Activated naive CD8-positive, alpha-beta T cell treated with anti-CD3 and anti-CD28 coated beads for 36 hours (primary cell): ENCODE data around the gene RHOH. TPM values are rescaled to one million over a fixed set of nuclear protein-coding genes. Genes with fewer than 3 reads are reported as not detected.
A peak's percentile ranks its signal among the peaks of the same experiment; 100 is the strongest.
"Not testable (repeated sequence)": the region's sequence is repeated elsewhere in the genome, so short reads cannot be mapped to it uniquely, and the experiment has no call there.

Source experiments
- DNase-seq: peaks from one replicate; pipeline ENCODE4 v3.0.0; 2021
- H3K27ac Mint-ChIP-seq: one replicate; pipeline ENCODE4 v1.8.0; 2022; ENCODE audit warnings: mild to moderate bottlenecking, moderate library complexity, mixed read lengths
- H3K27me3 Mint-ChIP-seq: one replicate; pipeline ENCODE4 v1.8.0; 2022; ENCODE audit warnings: mild to moderate bottlenecking, mixed read lengths
- H3K36me3 Mint-ChIP-seq: one replicate; pipeline ENCODE4 v1.8.0; 2021; ENCODE audit warnings: mild to moderate bottlenecking, mixed read lengths
- H3K4me1 Mint-ChIP-seq: one replicate; pipeline ENCODE4 v1.8.0; 2021; ENCODE audit warnings: mixed read lengths
- H3K4me3 Mint-ChIP-seq: one replicate; pipeline ENCODE4 v1.8.0; 2022; ENCODE audit warnings: mild to moderate bottlenecking, moderate library complexity, mixed read lengths
- H3K9me3 Mint-ChIP-seq: one replicate; pipeline ENCODE4 v1.8.0; 2022; ENCODE audit warnings: mixed read lengths
- total RNA-seq, 2 experiments: library from RNA; stranded (reverse); gene quantifications; one replicate each; pipeline ENCODE4 v1.2.3, GENCODE V29; 2021

The RHOH gene
- total RNA-seq, 2 experiments from 2014 or later, result 112 to 114 TPM

GRCh38 chr4:40269133-40269532 is 72.3 kb downstream of the RHOH start:
- no peak for DNase-seq
- Mint-ChIP-seq H3K27ac (no peak overlapping the region), H3K9me3 (peaks cover 1% of the 10 kb centered on the region), H3K4me3 (no peak overlapping the region), H3K36me3 (peaks cover 5% of the 10 kb centered on the region), H3K27me3 (no peaks in the 10 kb centered on the region), H3K4me1 (peaks cover 64% of the 10 kb centered on the region)

- H3K27ac Mint-ChIP-seq, result no peak overlapping the region
- H3K4me1 Mint-ChIP-seq, result peaks cover 63% of the 10 kb centered on the region
- no peak for DNase-seq
- peaks cover 1% of the 10 kb centered on the region for H3K9me3 Mint-ChIP-seq
- H3K36me3 Mint-ChIP-seq, result peaks cover 5% of the 10 kb centered on the region
- no peak overlapping the region for H3K4me3 Mint-ChIP-seq
- no peaks in the 10 kb centered on the region for H3K27me3 Mint-ChIP-seq
Observed at GRCh38 chr4:40270609-40271008, 73.8 kb downstream of the RHOH start.

- Mint-ChIP-seq H3K4me1 (peaks cover 39% of the 10 kb centered on the region), H3K36me3 (no peaks in the 10 kb centered on the region), H3K9me3 (no peaks in the 10 kb centered on the region), H3K27me3 (no peaks in the 10 kb centered on the region), H3K27ac (peak overlapping the region; percentile 34), H3K4me3 (no peak overlapping the region)
- DNase-seq, result no peak
Observed at GRCh38 chr4:40275065-40275730, 78.4 kb downstream of the RHOH start.

- peaks cover 50% of the 10 kb centered on the region for H3K4me1 Mint-ChIP-seq
- H3K4me3 Mint-ChIP-seq, result no peak overlapping the region
- peaks cover 7% of the 10 kb centered on the region for H3K36me3 Mint-ChIP-seq
- no peaks in the 10 kb centered on the region for H3K27me3 Mint-ChIP-seq
- no peak for DNase-seq
- no peak overlapping the region for H3K27ac Mint-ChIP-seq
- H3K9me3 Mint-ChIP-seq, result peaks cover 8% of the 10 kb centered on the region
Observed at GRCh38 chr4:40276546-40276945, 79.7 kb downstream of the RHOH start.

GRCh38 chr4:40280586-40280985 is 83.8 kb downstream of the RHOH start:
- Mint-ChIP-seq H3K4me1 (peaks cover 57% of the 10 kb centered on the region), H3K4me3 (no peak overlapping the region)
- DNase-seq, result peak; percentile 62

GRCh38 chr4:40281099-40281498 is 84.3 kb downstream of the RHOH start:
- Mint-ChIP-seq H3K4me1 (peaks cover 56% of the 10 kb centered on the region), H3K36me3 (peaks cover 42% of the 10 kb centered on the region), H3K4me3 (peak overlapping the region; percentile 4)

More at GRCh38 chr4:40280586-40280985, 83.8 kb downstream of the RHOH start:
- Mint-ChIP-seq H3K9me3 (peaks cover 24% of the 10 kb centered on the region), H3K27ac (peak overlapping the region; percentile 94), H3K27me3 (no peaks in the 10 kb centered on the region), H3K36me3 (peaks cover 39% of the 10 kb centered on the region)

GRCh38 chr4:40281913-40282312 is 85.1 kb downstream of the RHOH start:
- DNase-seq, result no peak
- Mint-ChIP-seq H3K27me3 (no peaks in the 10 kb centered on the region), H3K9me3 (peaks cover 28% of the 10 kb centered on the region), H3K4me1 (peaks cover 51% of the 10 kb centered on the region), H3K4me3 (peak overlapping the region; percentile 4), H3K36me3 (peaks cover 42% of the 10 kb centered on the region), H3K27ac (peak overlapping the region; percentile 94)

More at GRCh38 chr4:40281099-40281498, 84.3 kb downstream of the RHOH start:
- H3K27me3 Mint-ChIP-seq, result no peaks in the 10 kb centered on the region
- H3K9me3 Mint-ChIP-seq, result peaks cover 26% of the 10 kb centered on the region
- DNase-seq, result no peak
- H3K27ac Mint-ChIP-seq, result peak overlapping the region; percentile 94

- H3K4me3 Mint-ChIP-seq, H3K27me3 Mint-ChIP-seq, DNase-seq: not testable (repeated sequence)
- peaks cover 42% of the 10 kb centered on the region for H3K36me3 Mint-ChIP-seq
- peaks cover 53% of the 10 kb centered on the region for H3K4me1 Mint-ChIP-seq
- peaks cover 30% of the 10 kb centered on the region for H3K9me3 Mint-ChIP-seq
- H3K27ac Mint-ChIP-seq, result peak overlapping the region; percentile 94
Observed at GRCh38 chr4:40282857-40283256, 86.0 kb downstream of the RHOH start.

GRCh38 chr4:40283413-40283812 is 86.6 kb downstream of the RHOH start:
- Mint-ChIP-seq H3K27ac (peak overlapping the region; percentile 94), H3K27me3 (no peaks in the 10 kb centered on the region), H3K4me1 (peaks cover 53% of the 10 kb centered on the region), H3K4me3 (peak overlapping the region; percentile 44), H3K9me3 (peaks cover 30% of the 10 kb centered on the region), H3K36me3 (peaks cover 42% of the 10 kb centered on the region)
- DNase-seq, result peak; percentile 50

GRCh38 chr4:40283968-40284367 is 87.1 kb downstream of the RHOH start:
- Mint-ChIP-seq H3K36me3 (peaks cover 42% of the 10 kb centered on the region), H3K9me3 (peaks cover 30% of the 10 kb centered on the region), H3K27ac (peak overlapping the region; percentile 94), H3K4me3 (peak overlapping the region; percentile 44), H3K4me1 (peaks cover 56% of the 10 kb centered on the region), H3K27me3 (no peaks in the 10 kb centered on the region)
- peak; percentile 86 for DNase-seq

GRCh38 chr4:40285692-40286091 is 88.9 kb downstream of the RHOH start:
- Mint-ChIP-seq H3K4me3 (no peak overlapping the region), H3K9me3 (peaks cover 28% of the 10 kb centered on the region), H3K27me3 (no peaks in the 10 kb centered on the region), H3K27ac (peak overlapping the region; percentile 68), H3K36me3 (peaks cover 41% of the 10 kb centered on the region), H3K4me1 (peaks cover 64% of the 10 kb centered on the region)
- DNase-seq, result no peak

- Mint-ChIP-seq H3K9me3 (peaks cover 18% of the 10 kb centered on the region), H3K27ac (peak overlapping the region; percentile 89), H3K36me3 (peaks cover 20% of the 10 kb centered on the region), H3K4me3 (no peak overlapping the region), H3K27me3 (no peaks in the 10 kb centered on the region), H3K4me1 (peaks cover 58% of the 10 kb centered on the region)
- no peak for DNase-seq
Observed at GRCh38 chr4:40288566-40288965, 91.7 kb downstream of the RHOH start.

- Mint-ChIP-seq H3K27me3 (no peaks in the 10 kb centered on the region), H3K9me3 (peaks cover 15% of the 10 kb centered on the region), H3K36me3 (peaks cover 11% of the 10 kb centered on the region), H3K4me3 (peak overlapping the region; percentile 46), H3K4me1 (peaks cover 48% of the 10 kb centered on the region), H3K27ac (peak overlapping the region; percentile 89)
- DNase-seq, result no peak
Observed at GRCh38 chr4:40289366-40290188, 92.7 kb downstream of the RHOH start.

- H3K4me3 Mint-ChIP-seq, H3K27me3 Mint-ChIP-seq, H3K36me3 Mint-ChIP-seq, DNase-seq: not testable (repeated sequence)
- Mint-ChIP-seq H3K4me1 (peaks cover 43% of the 10 kb centered on the region), H3K9me3 (peaks cover 12% of the 10 kb centered on the region), H3K27ac (peak overlapping the region; percentile 89)
Observed at GRCh38 chr4:40290611-40291186, 93.9 kb downstream of the RHOH start.

GRCh38 chr4:40292313-40292759 is 95.5 kb downstream of the RHOH start:
- Mint-ChIP-seq H3K4me1 (peaks cover 47% of the 10 kb centered on the region), H3K9me3 (peaks cover 7% of the 10 kb centered on the region), H3K4me3 (no peak overlapping the region), H3K36me3 (peaks cover 4% of the 10 kb centered on the region), H3K27me3 (no peaks in the 10 kb centered on the region), H3K27ac (peak overlapping the region; percentile 34)
- DNase-seq, result no peak
